ENCODE data around the gene TPP1. TPM values are rescaled to one million over a fixed set of nuclear protein-coding genes. Genes with fewer than 3 reads are reported as not detected.

TPP1 gene
- total RNA-seq, result 100 to 1,000 TPM; 130 to 131 TPM

DNA sequence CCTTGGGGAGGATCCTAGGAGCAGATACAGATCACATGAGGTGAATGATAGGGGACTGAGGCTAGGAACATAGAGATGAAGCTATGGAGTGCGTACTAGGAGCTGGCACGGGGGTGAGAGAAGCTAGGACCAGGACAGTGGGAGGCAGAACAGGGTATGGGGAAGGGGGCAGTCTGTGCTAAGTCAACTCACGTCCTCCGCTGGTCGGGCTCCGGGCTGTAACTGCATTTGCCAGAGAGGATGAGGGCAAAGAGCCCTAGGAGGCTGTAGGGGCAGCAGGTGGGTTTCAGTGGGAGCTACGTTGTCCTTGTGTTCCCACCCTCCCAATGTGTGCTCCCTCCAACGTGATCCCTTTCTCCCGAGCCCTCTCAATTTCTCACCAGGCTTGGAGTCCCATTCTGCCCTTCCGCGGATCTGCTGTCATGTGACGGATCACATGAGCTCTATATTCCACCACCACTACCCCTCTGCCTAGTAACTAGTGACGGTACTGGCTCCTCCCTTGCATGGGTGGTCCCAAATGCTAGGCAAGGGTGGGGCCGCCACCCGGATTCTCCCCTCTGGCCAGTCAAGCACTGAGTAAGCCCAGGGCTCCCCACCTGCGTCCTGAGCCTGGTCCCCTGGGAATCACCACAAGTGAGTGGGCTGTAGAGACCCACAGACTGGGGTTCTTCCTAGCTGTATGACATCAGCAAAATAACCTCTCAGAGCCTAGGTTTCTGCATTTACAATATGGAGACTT lies at the start of gene TPP1:
Gene TPP1 (minus strand): TSS at position 419 of the 742 bp plus-strand sequence. CDS start 22 bp downstream, at position 397.
- Mint-ChIP-seq H3K27ac (no peak within 1 kb of the TSS), H3K4me3 (no peak within 1 kb of the TSS), H3K36me3 (ENCODE audit: low read depth) (peaks cover 18% of the 10 kb centered on the region), H3K4me1 (peaks cover 6% of the 10 kb centered on the region), H3K27me3 (no peaks in the 10 kb centered on the region), H3K9me3 (no peaks in the 10 kb centered on the region)
- ChIA-PET CTCF (interaction anchor here (0.7 to 4.4 kb wide), 24 partner anchors 9 to 240 kb away, joined by 3 to 59 read pairs (median 3); partner anchors contain the start of genes ARFIP2, ILK, MRPL17 and RRP8), POLR2A (interaction anchor here (0.6 to 6.6 kb wide), 23 partner anchors 8 to 299 kb away, joined by 3 to 108 read pairs (median 6); partner anchors contain the start of genes APBB1, ARFIP2, CAVIN3 and ILK)
- DNase-seq, result peak; percentile 92

DNA sequence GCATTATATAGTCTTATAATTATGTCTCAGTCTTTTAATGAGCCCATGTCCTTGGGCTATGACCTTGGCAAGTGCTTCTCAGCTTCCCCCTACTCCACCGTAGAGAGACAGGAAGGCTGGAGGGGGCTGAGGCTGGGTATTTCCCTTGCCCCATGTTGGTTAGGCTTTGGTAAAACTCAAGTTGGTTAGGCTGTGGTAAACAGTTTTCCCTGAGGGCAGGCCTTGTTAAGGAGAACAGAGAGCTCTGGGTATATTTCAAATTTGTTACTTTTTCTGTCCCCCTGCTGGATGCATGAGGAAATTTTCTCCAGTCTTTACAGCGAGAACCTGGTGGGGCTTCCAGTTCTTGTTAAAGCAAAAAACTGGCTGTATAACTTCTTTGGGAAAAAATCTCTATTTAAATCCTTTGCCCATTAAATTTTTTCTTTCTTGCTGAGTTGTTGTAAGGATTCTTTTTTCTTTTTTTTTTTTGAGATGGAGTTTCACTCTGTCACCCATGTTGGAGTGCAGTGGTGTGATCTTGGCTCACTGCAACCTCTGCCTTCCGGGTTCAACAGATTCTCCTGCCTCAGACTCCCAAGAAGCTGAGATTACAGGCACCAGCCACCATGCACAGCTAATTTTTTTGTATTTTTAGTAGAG lies 48.6 kb upstream of the TPP1 start:
- peak; percentile 57 for DNase-seq
- no peaks in the 10 kb centered on the region for H3K9me3 Mint-ChIP-seq
- peaks cover 11% of the 10 kb centered on the region for H3K36me3 Mint-ChIP-seq (ENCODE audit: low read depth)
- CTCF ChIA-PET, result interaction anchor here (0.7 to 4.5 kb wide), 23 partner anchors 10 to 290 kb away, joined by 3 to 36 read pairs (median 4); partner anchors contain the start of genes ARFIP2, ILK, MRPL17 and SMPD1
- peaks cover 59% of the 10 kb centered on the region for H3K4me1 Mint-ChIP-seq
- peak overlapping the region; percentile 2 for H3K27ac Mint-ChIP-seq
- H3K27me3 Mint-ChIP-seq, result peaks cover 6% of the 10 kb centered on the region
- POLR2A ChIA-PET, result interaction anchor here (0.9 to 2.2 kb wide), 7 partner anchors 12 to 186 kb away, joined by 3 to 12 read pairs (median 5); partner anchors contain the start of genes ARFIP2, ILK, TAF10 and TIMM10B
- H3K4me3 Mint-ChIP-seq, result no peak overlapping the region

DNA sequence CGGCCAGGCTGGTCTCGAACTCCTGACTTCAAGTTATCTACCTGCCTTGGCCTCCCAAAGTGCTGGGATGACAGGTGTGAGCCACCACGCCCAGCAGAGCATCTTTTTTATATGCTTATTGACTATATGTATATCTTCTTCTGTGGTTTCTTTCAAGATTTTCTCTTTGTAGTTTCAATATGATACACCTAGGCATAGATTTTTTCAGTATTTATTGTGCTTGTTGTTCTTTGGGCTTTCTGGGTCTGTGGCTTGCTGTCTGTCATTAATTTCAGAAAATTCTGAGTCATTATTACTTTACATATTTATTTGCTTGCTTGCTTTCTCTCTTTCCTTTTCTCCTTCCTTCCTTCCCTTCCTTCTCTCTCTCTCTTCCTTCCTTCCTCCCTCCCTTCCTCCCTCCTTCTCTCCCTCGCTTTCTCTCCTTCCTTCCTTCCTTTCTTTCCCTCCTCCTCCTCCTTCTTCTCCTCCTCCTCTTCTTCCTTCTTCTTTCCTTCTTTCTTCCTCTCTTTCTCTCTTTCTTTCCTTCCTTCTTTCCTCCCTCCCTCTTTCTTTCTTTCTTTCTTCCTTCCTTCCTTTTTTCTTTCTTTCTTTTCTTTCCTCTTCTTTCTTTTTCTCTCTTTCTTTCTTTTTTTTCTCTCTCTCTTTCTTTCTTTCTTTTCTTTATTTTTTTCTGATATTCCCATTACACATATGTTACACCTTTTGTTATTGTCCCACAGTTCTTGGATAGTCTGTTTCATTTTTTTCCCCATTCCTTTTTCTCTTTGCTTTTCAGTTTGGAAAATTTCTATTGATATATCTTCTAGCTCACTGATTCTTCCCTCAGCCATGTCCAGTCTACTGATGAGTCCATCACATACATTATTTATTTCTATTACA lies 47.3 kb upstream of the TPP1 start:
- H3K9me3 Mint-ChIP-seq, result no peaks in the 10 kb centered on the region
- H3K27me3 Mint-ChIP-seq, result peaks cover 6% of the 10 kb centered on the region
- no peak for DNase-seq
- peaks cover 46% of the 10 kb centered on the region for H3K4me1 Mint-ChIP-seq
- H3K36me3 Mint-ChIP-seq (ENCODE audit: low read depth), result peaks cover 6% of the 10 kb centered on the region
- CTCF ChIA-PET, result interaction anchor here (0.6 to 4.5 kb wide), 13 partner anchors 12 to 288 kb away, joined by 3 to 36 read pairs (median 5); partner anchors contain the start of genes ARFIP2, ILK, MRPL17 and TIMM10B
- no peak overlapping the region for H3K27ac Mint-ChIP-seq
- no peak overlapping the region for H3K4me3 Mint-ChIP-seq
- POLR2A ChIA-PET, result interaction anchor here (0.7 to 2.0 kb wide), 5 partner anchors 15 to 185 kb away, joined by 3 to 12 read pairs (median 5); partner anchors contain the start of genes ARFIP2, TIMM10B and TPP1

- no peak for DNase-seq
- Mint-ChIP-seq H3K36me3 (ENCODE audit: low read depth) (no peaks in the 10 kb centered on the region), H3K4me3 (no peak overlapping the region), H3K27me3 (peaks cover 6% of the 10 kb centered on the region), H3K9me3 (no peaks in the 10 kb centered on the region), H3K4me1 (peaks cover 27% of the 10 kb centered on the region), H3K27ac (no peak overlapping the region)
- CTCF ChIA-PET, result interaction anchor here (0.8 to 1.3 kb wide), 2 partner anchors 16 to 133 kb away, joined by 3 to 6 read pairs; no protein-coding TSS in a partner anchor
- POLR2A ChIA-PET, result no interaction called here
Observed at GRCh38 chr11:6664551-6664950, 45.3 kb upstream of the TPP1 start.

GRCh38 chr11:6663794-6664469 lies 44.7 kb upstream of the TPP1 start:
- no peaks in the 10 kb centered on the region for H3K36me3 Mint-ChIP-seq (ENCODE audit: low read depth)
- H3K4me3 Mint-ChIP-seq, result no peak overlapping the region
- H3K4me1 Mint-ChIP-seq, result peaks cover 27% of the 10 kb centered on the region
- DNase-seq, result no peak
- ChIA-PET CTCF (interaction anchor here (0.8 to 1.3 kb wide), 2 partner anchors 17 to 133 kb away, joined by 3 to 6 read pairs; no protein-coding TSS in a partner anchor), POLR2A (no interaction called here)
- H3K27ac Mint-ChIP-seq, result no peak overlapping the region
- H3K27me3 Mint-ChIP-seq, result peaks cover 6% of the 10 kb centered on the region
- H3K9me3 Mint-ChIP-seq, result no peaks in the 10 kb centered on the region

DNA sequence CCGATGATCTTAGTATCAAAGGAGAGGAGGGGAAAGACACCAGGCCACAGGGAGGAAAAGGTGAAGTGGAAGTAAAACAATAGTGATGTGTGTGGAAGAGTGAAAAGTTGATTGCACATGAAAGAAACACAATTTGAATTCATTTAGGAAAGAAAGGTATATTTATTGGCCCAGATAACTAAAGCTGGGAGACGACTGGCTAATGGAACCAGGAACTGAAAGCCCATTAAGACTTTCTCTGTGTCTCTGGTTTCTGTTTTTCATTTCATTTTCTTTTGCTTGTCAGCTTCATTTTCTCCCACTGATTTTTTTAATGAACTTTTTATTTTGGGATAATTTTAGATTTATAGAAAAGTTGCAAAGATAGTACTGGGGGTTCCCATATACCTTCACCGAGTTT lies 41.5 kb upstream of the TPP1 start:
- no peak for DNase-seq
- CTCF ChIA-PET, result no interaction called here
- Mint-ChIP-seq H3K27me3 (peaks cover 24% of the 10 kb centered on the region), H3K4me1 (peaks cover 7% of the 10 kb centered on the region), H3K36me3 (ENCODE audit: low read depth) (no peaks in the 10 kb centered on the region), H3K4me3 (no peak overlapping the region), H3K9me3 (no peaks in the 10 kb centered on the region), H3K27ac (no peak overlapping the region)
- POLR2A ChIA-PET, result interaction anchor here (3.3 kb wide), 1 partner anchor 42 kb away, joined by 15 read pairs; the partner anchor contains the start of gene TPP1

- ChIA-PET POLR2A (interaction anchor here (3.3 kb wide), 1 partner anchor 40 kb away, joined by 15 read pairs; the partner anchor contains the start of gene TPP1), CTCF (interaction anchor here (1.2 to 2.2 kb wide), 2 partner anchors 10 to 12 kb away, joined by 3 to 8 read pairs; no protein-coding TSS in a partner anchor)
- Mint-ChIP-seq H3K4me3 (no peak overlapping the region), H3K4me1 (peaks cover 4% of the 10 kb centered on the region), H3K9me3 (no peaks in the 10 kb centered on the region), H3K27me3 (peaks cover 21% of the 10 kb centered on the region), H3K36me3 (ENCODE audit: low read depth) (no peaks in the 10 kb centered on the region), H3K27ac (no peak overlapping the region)
- DNase-seq, result no peak
Observed at GRCh38 chr11:6658647-6659046, 39.4 kb upstream of the TPP1 start.

DNA sequence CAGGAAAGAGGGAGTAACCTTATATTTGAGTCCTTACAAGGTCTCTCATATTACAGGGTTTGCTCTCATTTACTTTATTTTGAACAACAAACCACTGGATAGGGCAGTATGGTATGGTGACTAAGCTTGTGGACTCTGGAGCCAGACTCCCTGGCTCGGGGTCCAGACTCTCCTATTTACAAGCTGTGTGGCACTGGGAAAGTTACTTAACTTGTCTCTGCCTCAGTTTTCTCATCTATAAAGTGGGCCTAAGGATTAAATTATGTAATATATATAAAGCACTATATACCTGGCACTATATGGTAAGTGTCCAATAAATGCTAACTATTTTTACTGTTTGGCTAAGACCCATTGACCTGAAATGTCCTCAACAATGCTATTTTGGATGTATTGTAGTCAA lies 38.1 kb upstream of the TPP1 start:
- H3K36me3 Mint-ChIP-seq (ENCODE audit: low read depth), result no peaks in the 10 kb centered on the region
- DNase-seq, result no peak
- ChIA-PET POLR2A (no interaction called here), CTCF (interaction anchor here (0.9 to 2.2 kb wide), 3 partner anchors 11 to 98 kb away, joined by 3 to 8 read pairs (median 3); partner anchors contain the start of gene TPP1)
- no peak overlapping the region for H3K27ac Mint-ChIP-seq
- H3K4me3 Mint-ChIP-seq, result no peak overlapping the region
- peaks cover 18% of the 10 kb centered on the region for H3K27me3 Mint-ChIP-seq
- no peaks in the 10 kb centered on the region for H3K9me3 Mint-ChIP-seq
- H3K4me1 Mint-ChIP-seq, result peaks cover 3% of the 10 kb centered on the region

- no peak overlapping the region for H3K4me3 Mint-ChIP-seq
Observed at GRCh38 chr11:6656936-6657335, 37.7 kb upstream of the TPP1 start.

GRCh38 chr11:6656584-6656915 lies 37.3 kb upstream of the TPP1 start:
- Mint-ChIP-seq H3K9me3 (no peaks in the 10 kb centered on the region), H3K4me3 (no peak overlapping the region), H3K27ac (no peak overlapping the region), H3K27me3 (peaks cover 18% of the 10 kb centered on the region), H3K4me1 (peaks cover 3% of the 10 kb centered on the region), H3K36me3 (ENCODE audit: low read depth) (no peaks in the 10 kb centered on the region)
- CTCF ChIA-PET, result interaction anchor here (1.0 kb wide), 1 partner anchor 14 kb away, joined by 3 read pairs; no protein-coding TSS in a partner anchor
- DNase-seq, result no peak
- POLR2A ChIA-PET, result no interaction called here

More at GRCh38 chr11:6656936-6657335, 37.7 kb upstream of the TPP1 start:
- POLR2A ChIA-PET, result no interaction called here
- DNase-seq, result no peak
- peaks cover 3% of the 10 kb centered on the region for H3K4me1 Mint-ChIP-seq
- CTCF ChIA-PET, result interaction anchor here (0.9 to 2.2 kb wide), 4 partner anchors 11 to 98 kb away, joined by 3 to 8 read pairs (median 3); partner anchors contain the start of gene TPP1
- no peaks in the 10 kb centered on the region for H3K9me3 Mint-ChIP-seq
- no peak overlapping the region for H3K27ac Mint-ChIP-seq
- no peaks in the 10 kb centered on the region for H3K36me3 Mint-ChIP-seq (ENCODE audit: low read depth)
- H3K27me3 Mint-ChIP-seq, result peaks cover 18% of the 10 kb centered on the region

DNA sequence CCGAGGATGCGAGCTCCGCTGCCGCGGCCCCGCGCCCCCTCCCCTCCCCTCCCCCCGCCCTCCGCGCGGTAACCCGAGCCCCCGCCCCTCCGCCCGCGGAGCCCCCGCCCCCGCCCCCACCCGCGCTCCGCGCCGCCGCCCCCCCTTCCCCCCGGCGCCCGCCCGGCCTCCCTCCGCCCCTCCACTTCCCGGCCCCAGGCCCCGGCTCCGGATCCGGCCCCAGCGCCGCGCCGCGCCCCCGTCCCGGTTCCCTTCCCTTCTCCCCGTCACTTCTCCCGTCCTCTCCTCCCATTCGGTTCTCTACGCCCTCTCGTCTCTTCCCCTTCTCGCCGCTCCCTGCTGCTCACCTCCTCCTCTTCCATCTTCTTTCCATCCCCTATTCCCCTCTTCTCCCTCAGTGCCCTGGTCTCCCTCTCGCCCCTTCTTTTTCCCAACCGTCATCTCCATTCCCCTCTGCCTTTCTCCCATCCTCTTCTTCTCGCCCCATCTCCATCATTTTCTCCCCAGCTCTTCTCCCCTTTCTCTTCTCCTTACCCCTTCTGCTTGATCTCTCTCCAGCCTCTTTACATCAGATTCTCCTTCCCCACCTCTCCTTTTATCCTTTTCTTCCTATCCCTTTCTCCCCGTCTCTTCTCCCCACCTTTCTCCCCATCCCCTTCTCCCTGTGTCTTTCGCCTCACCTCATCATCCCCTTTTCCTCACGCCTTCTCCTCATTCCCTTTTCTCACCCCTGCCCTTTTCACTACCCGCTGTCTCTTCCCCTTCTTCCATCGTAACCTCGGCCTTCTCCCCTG lies 36.8 kb upstream of the TPP1 start, which contains the start of gene DCHS1:
Gene DCHS1 (minus strand): TSS at position 20 of the 794 bp plus-strand sequence. CDS start 14,196 bp downstream, outside the sequence.
- Mint-ChIP-seq H3K4me1 (peaks cover 3% of the 10 kb centered on the region), H3K36me3 (ENCODE audit: low read depth) (no peaks in the 10 kb centered on the region), H3K27me3 (peaks cover 18% of the 10 kb centered on the region), H3K4me3 (peak within 1 kb of the TSS; percentile 37), H3K9me3 (no peaks in the 10 kb centered on the region), H3K27ac (no peak within 1 kb of the TSS)
- ChIA-PET CTCF (interaction anchor here (1.0 kb wide), 1 partner anchor 13 kb away, joined by 3 read pairs; no protein-coding TSS in a partner anchor), POLR2A (no interaction called here)
- DNase-seq, result no peak
